ENCODE measurements around the gene LGALS3BP.

DNA sequence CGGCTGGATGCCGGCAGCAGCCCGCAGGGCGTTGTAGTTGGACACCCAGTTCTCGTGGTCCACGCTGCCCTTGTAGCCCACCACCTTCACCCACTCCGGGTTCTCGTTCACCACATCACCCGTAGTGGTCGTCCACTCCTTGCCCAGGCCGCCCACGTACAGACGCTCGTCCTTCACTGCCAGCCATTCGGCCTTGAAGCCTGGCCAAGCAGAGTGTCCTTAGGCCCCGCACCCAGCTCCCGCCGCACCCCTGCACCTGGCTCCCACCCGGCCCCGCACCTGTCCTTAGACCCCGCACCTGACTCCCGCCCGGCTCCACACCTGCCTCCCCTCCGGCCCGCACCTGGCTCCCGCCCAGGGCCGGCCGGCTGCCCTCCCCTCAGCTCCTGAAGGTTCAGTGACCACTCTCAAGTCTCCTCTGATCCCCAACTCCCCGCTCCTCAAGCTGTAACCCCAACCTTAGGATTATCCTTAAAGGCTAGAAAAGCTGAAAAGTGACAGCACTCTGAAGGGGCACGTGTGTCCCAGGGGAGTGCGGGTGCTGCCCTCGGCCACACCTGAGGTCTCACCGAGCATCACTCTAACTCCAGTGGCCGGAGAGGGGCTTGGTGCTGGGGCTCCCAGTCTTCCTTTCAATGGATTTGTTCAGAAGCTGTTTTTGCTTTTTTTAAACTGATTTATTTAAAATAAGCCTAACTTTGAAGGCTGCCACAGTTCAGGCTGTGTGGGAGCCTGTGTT lies 15.5 kb upstream of the LGALS3BP start:
- TF ChIP-seq POLR2A (IDR thresholded peaks at IDR 0.05; ENCODE audit: low read depth, low read length) (no peak), TAF1 (IDR thresholded peaks at IDR 0.05; ENCODE audit: low read depth, low read length) (no peak), POLR2AphosphoS5 (IDR thresholded peaks at IDR 0.05; ENCODE audit: low read depth, low read length) (no peak), POU2F2 (IDR thresholded peaks at IDR 0.05; ENCODE audit: low read depth, low read length) (no peak), PAX5 (IDR thresholded peaks at IDR 0.05; ENCODE audit: insufficient read depth, low read length, severe bottlenecking) (no peak), SPI1 (IDR thresholded peaks at IDR 0.05; ENCODE audit: low read depth, low read length) (no peak)

All from GM12891 (cell line).